ENCODE measurements around the gene ALG12.

DNA sequence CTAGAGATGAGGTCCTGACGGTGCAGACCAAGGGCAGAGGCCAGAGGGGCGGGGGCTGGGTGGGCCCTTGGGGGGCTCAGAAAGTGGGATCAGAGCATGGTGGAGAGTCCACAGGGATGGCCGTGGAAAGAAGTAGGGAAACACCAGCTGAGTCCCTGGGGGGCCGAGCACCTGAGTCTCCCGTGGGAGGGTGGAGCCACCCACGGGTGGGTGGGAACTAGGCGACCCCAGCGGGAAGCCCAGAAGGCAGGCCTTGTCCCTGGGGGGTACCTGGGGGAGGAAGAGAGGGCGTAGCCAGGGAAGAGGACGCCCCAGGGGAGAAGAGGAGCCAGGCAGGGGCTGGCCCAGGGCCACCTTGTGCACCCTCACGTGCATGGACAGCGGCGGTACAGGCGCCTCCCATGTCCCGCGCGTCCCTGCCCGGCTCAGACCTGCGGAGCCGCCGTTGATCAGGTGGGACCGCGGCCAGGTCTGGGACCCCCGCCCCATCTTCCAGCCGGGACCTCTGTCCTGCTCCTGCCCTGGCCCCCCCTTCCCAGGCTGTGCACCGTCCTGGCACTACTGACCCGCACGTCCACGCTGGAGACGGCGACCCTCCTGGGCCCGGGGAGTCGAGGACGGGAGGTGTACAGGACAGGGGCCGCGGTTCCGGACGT lies 10.4 kb upstream of the ALG12 start:
- TF ChIP-seq POLR2A (IDR thresholded peaks at IDR 0.05) = no peak
- TF ChIP-seq, protein P1, sequence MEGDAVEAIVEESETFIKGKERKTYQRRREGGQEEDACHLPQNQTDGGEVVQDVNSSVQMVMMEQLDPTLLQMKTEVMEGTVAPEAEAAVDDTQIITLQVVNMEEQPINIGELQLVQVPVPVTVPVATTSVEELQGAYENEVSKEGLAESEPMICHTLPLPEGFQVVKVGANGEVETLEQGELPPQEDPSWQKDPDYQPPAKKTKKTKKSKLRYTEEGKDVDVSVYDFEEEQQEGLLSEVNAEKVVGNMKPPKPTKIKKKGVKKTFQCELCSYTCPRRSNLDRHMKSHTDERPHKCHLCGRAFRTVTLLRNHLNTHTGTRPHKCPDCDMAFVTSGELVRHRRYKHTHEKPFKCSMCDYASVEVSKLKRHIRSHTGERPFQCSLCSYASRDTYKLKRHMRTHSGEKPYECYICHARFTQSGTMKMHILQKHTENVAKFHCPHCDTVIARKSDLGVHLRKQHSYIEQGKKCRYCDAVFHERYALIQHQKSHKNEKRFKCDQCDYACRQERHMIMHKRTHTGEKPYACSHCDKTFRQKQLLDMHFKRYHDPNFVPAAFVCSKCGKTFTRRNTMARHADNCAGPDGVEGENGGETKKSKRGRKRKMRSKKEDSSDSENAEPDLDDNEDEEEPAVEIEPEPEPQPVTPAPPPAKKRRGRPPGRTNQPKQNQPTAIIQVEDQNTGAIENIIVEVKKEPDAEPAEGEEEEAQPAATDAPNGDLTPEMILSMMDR (IDR thresholded peaks at IDR 0.05) = no peak

All from esophagus squamous epithelium (tissue), 4 donors.